HG02623 (cell line): Measurements from ENCODE around the gene CPED1.
"Not testable (repeated sequence)": the region's sequence is repeated elsewhere in the genome, so short reads cannot be mapped to it uniquely, and the experiment has no call there.

ENCODE experiments used
- ATAC-seq: cut with Tn5 transposase; IDR thresholded peaks from one replicate; pipeline ENCODE4 v1.9.1; 2021; ENCODE audit warnings: moderate library complexity; ENCODE audit not compliant: unreplicated experiment

The CPED1 gene

GRCh38 chr7:121212036-121212435 lies 223.5 kb downstream of the CPED1 start:
- no peak for ATAC-seq

- no peak for ATAC-seq
Measured at GRCh38 chr7:121214657-121215056, 226.1 kb downstream of the CPED1 start.

GRCh38 chr7:121219026-121219425 lies 230.5 kb downstream of the CPED1 start:
- ATAC-seq, result no peak

GRCh38 chr7:121221108-121221507 lies 232.6 kb downstream of the CPED1 start:
- ATAC-seq, result not testable (repeated sequence)

- no peak for ATAC-seq
Measured at GRCh38 chr7:121228779-121229178, 240.3 kb downstream of the CPED1 start.

GRCh38 chr7:121235201-121235600 lies 246.7 kb downstream of the CPED1 start:
- no peak for ATAC-seq

- no peak for ATAC-seq
Measured at GRCh38 chr7:121237601-121238000, 249.1 kb downstream of the CPED1 start.

- ATAC-seq, result no peak
Measured at GRCh38 chr7:121244120-121244870, 255.8 kb downstream of the CPED1 start.

- not testable (repeated sequence) for ATAC-seq
Measured at GRCh38 chr7:121251367-121251766, 262.9 kb downstream of the CPED1 start.

GRCh38 chr7:121252523-121253235 lies 264.2 kb downstream of the CPED1 start:
- ATAC-seq, result not testable (repeated sequence)

GRCh38 chr7:121259826-121260225 lies 271.3 kb downstream of the CPED1 start:
- ATAC-seq, result no peak

- ATAC-seq, result no peak
Measured at GRCh38 chr7:121261207-121261884, 272.8 kb downstream of the CPED1 start.

- no peak for ATAC-seq
Measured at GRCh38 chr7:121262221-121262620, 273.7 kb downstream of the CPED1 start.

GRCh38 chr7:121262969-121263368 lies 274.5 kb downstream of the CPED1 start:
- no peak for ATAC-seq

- no peak for ATAC-seq
Measured at GRCh38 chr7:121266307-121266894, 277.9 kb downstream of the CPED1 start.

- no peak for ATAC-seq
Measured at GRCh38 chr7:121267612-121268011, 279.1 kb downstream of the CPED1 start.

- no peak for ATAC-seq
Measured at GRCh38 chr7:121269798-121270197, 281.3 kb downstream of the CPED1 start.

GRCh38 chr7:121271098-121271497 lies 282.6 kb downstream of the CPED1 start:
- no peak for ATAC-seq

GRCh38 chr7:121271916-121272315 lies 283.4 kb downstream of the CPED1 start:
- ATAC-seq, result no peak

GRCh38 chr7:121272676-121273075 lies 284.2 kb downstream of the CPED1 start:
- no peak for ATAC-seq

- ATAC-seq, result no peak
Measured at GRCh38 chr7:121273467-121274167, 285.1 kb downstream of the CPED1 start.
